ES-I3 (cell line): Measurements from ENCODE around the gene MYOM1.

ENCODE experiments used
- H3K36me3 ChIP-seq: 2 replicates; pipeline ENCODE4 v1.6.1; 2013; ENCODE audit warnings: mild to moderate bottlenecking, low read length, control low read depth, moderate library complexity; ENCODE audit not compliant: insufficient read depth
- H3K4me1 ChIP-seq: 2 replicates; pipeline ENCODE4 v1.6.1; 2013; ENCODE audit warnings: mild to moderate bottlenecking, control low read depth, low read length; ENCODE audit not compliant: insufficient read depth
- H3K9ac ChIP-seq: 2 replicates; pipeline ENCODE4 v1.6.1; 2013; ENCODE audit warnings: low read depth, mild to moderate bottlenecking, low read length, moderate library complexity
- H3K9me3 ChIP-seq: 2 replicates; pipeline ENCODE4 v1.6.1; 2013; ENCODE audit warnings: mild to moderate bottlenecking, low read length, moderate library complexity; ENCODE audit not compliant: control insufficient read depth, insufficient read depth

Gene MYOM1

DNA sequence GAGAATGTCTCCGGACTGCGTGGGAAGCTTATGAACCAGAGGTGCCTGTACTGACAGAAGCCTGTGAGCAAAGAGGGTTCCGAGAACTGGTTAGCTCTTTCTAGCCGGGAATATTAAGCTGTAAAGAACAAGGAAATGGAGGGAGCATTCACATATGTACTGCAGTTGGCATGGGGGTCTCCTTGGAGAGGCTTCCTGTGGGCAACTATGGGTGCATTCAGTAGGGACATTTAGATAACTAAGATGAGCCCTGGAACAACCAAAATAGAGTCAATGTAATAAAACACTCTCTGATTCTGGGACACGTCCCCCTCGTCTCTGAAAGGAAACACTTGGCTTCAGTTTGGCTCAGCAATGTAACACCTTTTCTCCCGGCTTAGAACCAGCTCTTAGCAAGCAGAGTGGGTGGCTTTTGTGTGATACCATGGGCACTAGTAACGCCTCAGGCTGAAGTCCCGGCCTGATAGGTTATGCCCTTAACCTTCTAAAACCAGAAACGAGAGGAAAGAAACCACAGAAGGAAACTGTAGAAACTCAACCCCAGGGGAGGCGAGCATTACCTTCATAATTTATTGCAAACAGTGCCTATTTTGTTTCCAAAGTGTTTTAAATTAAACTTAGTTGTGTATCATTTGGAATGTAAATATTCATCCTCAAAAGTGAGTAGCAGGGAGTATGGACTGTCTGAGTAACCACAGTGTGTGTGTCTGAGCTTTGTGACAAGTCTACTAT is 158.0 kb downstream of the MYOM1 start:
- Histone ChIP-seq H3K9me3 (no peaks in the 10 kb centered on the region), H3K36me3 (no peaks in the 10 kb centered on the region), H3K4me1 (peaks cover 23% of the 10 kb centered on the region), H3K9ac (no peak overlapping the region)

DNA sequence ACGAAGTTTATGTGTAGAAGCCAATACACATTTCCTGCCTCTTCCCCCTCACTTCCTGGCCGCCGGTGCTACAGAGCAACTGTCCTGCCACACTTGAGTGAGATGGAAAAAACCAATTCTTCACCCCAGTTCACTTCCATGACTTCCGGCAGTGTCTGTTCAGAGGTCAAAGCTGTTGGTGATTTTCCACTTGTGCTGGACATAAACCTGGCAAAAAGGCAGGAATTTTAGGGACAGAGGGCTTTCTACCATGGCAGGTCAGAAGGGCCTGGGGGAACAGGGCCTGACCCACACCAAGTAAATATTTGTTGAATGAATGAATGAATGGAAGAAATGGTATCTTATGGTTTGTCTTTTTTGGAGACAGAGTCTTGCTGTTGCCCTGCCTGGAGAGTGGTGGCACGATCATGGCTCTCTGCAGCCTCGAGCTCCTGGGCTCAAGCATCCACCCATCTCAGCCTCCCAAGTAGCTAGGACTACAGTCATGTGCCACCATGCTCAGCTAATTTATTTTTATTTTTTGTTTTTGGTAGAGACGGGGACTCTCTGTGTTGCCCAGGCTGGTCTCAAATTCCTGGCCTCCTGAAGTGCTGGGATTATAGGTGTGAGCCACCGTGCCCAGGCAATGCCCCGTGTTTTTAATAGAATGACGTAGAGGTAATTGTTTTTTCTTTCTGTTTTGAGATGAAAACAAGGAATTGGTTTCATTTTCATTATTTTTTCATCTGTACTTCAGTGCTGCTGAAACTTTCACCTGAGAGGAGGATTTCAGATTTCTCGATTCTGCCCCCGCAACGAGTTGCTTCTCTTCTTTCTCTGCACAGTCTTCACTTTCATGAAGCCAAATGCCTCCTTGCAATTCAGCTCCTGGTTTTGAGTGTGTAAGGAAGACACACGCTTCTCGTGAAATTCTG is 158.8 kb downstream of the MYOM1 start:
- Histone ChIP-seq H3K36me3 (no peaks in the 10 kb centered on the region), H3K9ac (no peak overlapping the region), H3K4me1 (peaks cover 27% of the 10 kb centered on the region), H3K9me3 (no peaks in the 10 kb centered on the region)

DNA sequence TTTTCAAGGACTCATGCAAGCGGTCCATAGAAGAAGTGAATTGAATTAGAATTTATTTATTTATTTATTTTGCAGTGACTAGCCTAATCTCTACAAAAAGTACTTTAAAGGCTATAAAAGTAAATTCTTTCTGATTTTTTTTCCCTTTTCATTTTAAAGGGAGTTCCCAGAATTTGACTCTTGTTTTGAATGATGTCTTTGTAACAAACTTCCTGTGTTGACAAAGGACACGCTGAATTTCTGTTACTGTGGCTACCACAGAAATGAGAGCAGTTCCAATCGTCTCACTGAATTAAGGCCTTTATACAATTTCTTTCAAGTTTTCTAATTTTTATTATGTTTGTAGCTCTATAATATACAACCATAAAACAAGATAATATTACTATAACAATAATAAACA is 160.5 kb downstream of the MYOM1 start:
- Histone ChIP-seq H3K9ac (no peak overlapping the region), H3K9me3 (no peaks in the 10 kb centered on the region), H3K36me3 (no peaks in the 10 kb centered on the region), H3K4me1 (peaks cover 33% of the 10 kb centered on the region)

DNA sequence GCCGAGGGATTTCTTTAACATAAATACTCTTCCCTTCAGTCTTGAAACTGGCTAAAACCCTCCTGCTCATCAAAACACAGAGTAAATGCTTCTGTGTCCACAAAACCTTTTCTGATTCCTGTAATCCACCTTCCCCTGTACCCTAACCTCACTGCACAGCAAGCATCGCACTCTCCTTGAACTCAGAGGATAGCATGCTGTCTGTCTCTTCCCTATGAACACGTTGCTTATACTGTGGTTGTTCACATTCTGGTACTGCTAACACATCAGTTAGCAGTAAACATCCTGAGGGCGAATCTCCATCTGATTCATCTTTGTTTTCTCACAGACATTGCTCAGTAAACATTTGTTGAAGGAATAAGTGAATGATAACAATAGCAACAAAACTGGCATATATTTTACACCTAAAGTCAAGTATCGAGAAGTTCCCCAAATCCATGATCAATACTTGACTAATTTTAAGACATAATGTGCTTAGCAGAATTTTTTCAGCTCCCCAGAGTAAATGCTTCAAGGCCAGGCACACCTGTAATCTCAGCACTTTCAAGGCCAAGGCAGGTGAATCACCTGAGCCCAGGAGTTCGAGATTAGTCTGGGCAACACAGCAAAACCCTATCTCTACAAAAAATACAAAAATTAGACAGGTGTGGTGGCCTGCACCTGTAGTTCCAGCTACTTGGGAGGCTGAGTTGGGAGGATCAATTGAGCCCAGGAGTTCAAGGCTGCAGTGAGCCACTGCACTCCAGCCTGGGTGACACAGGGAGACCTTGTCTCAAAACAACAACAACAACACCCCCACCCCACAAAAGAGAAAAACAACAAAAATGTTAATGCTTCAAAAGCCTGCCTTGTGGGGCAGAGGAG is 161.2 kb downstream of the MYOM1 start:
- H3K9me3 ChIP-seq, result no peaks in the 10 kb centered on the region
- H3K4me1 ChIP-seq, result peaks cover 33% of the 10 kb centered on the region
- no peaks in the 10 kb centered on the region for H3K36me3 ChIP-seq
- H3K9ac ChIP-seq, result no peak overlapping the region

DNA sequence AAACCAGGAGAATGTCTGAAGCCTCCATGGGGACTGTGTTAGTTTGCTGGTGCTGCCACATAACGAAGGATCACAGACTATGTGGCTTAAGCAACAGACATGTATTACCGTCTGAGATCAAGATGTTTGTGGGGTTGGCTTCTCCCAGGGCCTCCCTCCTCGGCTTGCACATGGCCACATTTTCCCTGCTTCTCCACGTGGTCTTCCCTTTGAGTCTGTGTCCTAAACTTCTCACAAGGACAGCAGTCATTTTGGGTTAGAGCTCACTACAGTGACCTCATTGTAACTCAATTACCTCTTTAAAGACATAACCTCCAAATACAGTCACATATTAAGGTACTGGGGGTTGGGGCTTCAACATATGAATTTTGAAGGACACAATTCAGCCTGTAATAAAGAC is 162.2 kb downstream of the MYOM1 start:
- Histone ChIP-seq H3K9me3 (peaks cover 4% of the 10 kb centered on the region; the same call in 1 of the 2 replicates), H3K36me3 (no peaks in the 10 kb centered on the region), H3K4me1 (peaks cover 29% of the 10 kb centered on the region), H3K9ac (no peak overlapping the region)

DNA sequence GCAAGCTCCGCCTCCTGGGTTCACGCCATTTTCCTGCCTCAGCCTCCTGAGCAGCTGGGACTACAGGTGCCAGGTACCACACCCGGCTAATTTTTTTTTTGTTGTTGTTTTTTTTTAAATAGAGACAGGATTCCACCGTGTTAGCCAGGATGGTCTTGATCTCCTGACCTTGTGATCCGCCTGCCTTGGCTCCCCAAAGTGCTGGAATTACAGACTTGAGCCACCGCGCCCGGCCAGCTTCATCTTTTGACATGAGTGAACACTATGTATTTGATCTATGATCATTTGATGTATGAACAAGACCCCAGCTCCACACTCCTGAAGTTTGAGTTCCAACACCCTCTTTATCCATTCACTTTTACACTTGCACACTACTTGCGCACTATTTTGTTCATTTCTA is 163.5 kb downstream of the MYOM1 start:
- peaks cover 33% of the 10 kb centered on the region for H3K4me1 ChIP-seq
- peaks cover 4% of the 10 kb centered on the region; the same call in 1 of the 2 replicates for H3K9me3 ChIP-seq
- H3K36me3 ChIP-seq, result no peaks in the 10 kb centered on the region
- H3K9ac ChIP-seq, result no peak overlapping the region

DNA sequence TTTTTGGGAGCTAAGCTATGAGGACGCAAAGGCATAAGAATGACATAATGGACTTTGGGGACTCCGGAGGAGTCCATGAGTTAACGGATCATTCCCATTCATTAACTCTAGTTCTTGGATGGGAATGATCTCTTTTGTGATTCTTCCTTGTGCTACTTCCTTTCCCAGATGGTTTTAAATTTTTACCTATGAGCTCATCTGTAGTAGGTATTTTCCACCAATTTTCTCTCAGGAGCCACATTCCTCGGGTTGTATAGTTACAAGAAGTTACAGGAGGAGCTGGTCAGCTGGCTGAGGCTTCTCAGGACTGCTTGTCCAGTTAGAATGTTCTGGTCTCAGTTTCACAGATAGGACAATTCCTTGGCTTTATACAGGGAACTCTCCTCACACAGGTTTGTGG is 164.0 kb downstream of the MYOM1 start:
- H3K9ac ChIP-seq, result no peak overlapping the region; the same call in 1 of the 2 replicates
- H3K9me3 ChIP-seq, result peaks cover 4% of the 10 kb centered on the region; the same call in 1 of the 2 replicates
- H3K4me1 ChIP-seq, result peaks cover 33% of the 10 kb centered on the region
- H3K36me3 ChIP-seq, result no peaks in the 10 kb centered on the region

DNA sequence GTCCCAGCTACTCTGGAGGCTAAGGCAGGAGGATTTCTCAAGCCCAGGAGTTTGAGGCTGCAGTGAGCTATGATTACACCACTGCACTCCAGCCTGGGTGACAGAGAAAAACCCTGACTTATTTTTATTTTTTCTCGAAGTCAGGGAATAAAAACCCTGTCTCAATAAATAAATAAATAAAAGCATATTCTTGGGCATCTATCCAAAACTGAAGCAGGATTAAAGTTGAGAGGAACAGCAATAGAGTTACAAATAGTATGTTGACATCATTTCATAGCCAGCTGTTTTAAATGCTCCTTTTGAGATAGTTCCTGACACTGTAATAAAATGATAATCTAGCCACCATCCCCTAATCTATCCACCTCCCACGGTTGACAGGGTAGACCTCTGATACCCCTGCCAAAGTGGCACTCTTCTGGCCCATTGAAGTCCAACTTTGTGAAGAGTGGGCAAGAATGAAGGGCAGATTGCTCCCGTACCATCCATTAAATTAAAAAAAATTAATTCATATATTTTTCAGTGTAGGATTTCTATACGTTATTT is 164.5 kb downstream of the MYOM1 start:
- Histone ChIP-seq H3K9ac (no peak overlapping the region), H3K4me1 (peaks cover 33% of the 10 kb centered on the region), H3K36me3 (no peaks in the 10 kb centered on the region), H3K9me3 (peaks cover 4% of the 10 kb centered on the region; the same call in 1 of the 2 replicates)

DNA sequence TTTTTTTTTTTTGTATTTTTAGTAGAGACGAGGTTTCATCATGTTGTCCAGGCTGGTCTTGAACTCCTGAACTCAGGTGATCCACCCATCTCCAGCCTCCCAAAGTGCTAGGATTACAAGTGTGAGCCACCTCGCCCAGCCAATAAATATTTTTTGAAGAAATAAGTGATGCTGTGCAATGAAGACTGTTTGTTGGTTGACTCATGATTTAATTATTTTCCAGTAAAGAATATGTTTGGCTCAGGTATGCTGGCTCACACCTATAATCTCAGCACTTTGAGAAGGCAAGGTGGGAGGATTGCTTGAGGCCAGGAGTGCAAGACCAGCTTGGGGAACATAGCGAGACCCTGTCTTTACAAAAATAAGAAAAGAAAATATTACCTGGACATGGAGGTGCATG is 165.0 kb downstream of the MYOM1 start:
- H3K36me3 ChIP-seq, result no peaks in the 10 kb centered on the region
- peaks cover 33% of the 10 kb centered on the region for H3K4me1 ChIP-seq
- no peak overlapping the region for H3K9ac ChIP-seq
- H3K9me3 ChIP-seq, result peaks cover 4% of the 10 kb centered on the region; the same call in 1 of the 2 replicates

DNA sequence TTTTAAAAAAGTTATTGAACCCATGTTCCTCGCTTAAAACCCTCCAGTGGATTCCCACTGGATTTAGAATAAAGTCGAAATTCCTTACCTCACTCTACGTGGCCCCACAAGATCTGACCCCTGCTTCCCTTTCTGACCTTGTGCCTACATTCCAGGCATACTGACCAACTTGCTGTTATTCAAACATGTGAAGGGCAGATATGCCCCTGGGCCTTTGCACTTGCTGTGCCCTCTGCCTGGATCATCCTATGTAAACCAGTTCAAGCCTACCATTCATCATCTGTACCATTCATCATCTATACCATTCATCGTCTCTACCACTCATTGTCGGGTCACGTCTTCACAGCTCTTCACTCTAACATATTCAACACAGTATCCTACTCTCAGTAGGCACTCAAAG is 165.6 kb downstream of the MYOM1 start:
- peaks cover 30% of the 10 kb centered on the region for H3K4me1 ChIP-seq
- H3K36me3 ChIP-seq, result no peaks in the 10 kb centered on the region

DNA sequence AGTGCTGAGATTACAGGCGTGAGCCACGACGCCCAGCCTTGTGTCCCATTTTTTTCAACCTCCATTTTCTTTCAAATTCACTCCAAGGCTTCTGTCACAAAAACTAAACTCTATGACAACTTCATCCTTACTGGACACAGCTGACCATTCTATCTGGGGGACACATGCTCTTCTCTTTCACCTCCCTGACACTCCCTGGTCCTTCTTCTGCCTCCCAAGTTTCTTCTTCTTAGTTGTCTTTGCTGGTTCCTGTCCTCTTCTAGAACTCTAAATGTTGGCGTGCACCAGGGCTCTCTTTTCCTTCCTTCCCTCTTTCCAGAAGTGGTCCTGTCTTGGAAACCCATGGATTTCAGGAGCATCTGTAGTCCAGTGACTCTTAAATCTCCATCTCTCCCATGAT is 166.7 kb downstream of the MYOM1 start:
- Histone ChIP-seq H3K36me3 (no peaks in the 10 kb centered on the region), H3K9me3 (peaks cover 4% of the 10 kb centered on the region; the same call in 1 of the 2 replicates), H3K4me1 (peaks cover 21% of the 10 kb centered on the region; the same call in 1 of the 2 replicates), H3K9ac (no peak overlapping the region)

More for the DNA sequence above, 165.6 kb downstream of the MYOM1 start:
- H3K9me3 ChIP-seq, result peaks cover 4% of the 10 kb centered on the region; the same call in 1 of the 2 replicates
- H3K9ac ChIP-seq, result no peak overlapping the region

DNA sequence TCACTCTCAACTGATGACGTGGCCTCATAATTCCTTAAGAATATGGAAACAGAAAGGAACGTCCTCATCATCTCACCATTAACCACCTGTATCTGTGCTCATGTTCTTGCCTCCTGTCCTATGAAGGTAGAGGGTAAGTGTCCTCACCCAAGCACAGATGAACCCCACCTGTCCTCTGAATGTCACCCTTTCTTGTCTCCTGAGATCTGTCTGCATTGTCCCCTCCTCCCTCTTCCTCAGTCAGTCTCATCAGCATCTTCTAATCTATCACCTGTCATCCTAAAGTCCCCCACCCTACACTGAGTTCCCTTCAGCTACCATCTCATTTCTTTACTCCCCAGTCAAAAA is 167.4 kb downstream of the MYOM1 start:
- Histone ChIP-seq H3K4me1 (peaks cover 24% of the 10 kb centered on the region; the same call in 1 of the 2 replicates), H3K36me3 (no peaks in the 10 kb centered on the region), H3K9ac (no peak overlapping the region), H3K9me3 (peaks cover 4% of the 10 kb centered on the region; the same call in 1 of the 2 replicates)

DNA sequence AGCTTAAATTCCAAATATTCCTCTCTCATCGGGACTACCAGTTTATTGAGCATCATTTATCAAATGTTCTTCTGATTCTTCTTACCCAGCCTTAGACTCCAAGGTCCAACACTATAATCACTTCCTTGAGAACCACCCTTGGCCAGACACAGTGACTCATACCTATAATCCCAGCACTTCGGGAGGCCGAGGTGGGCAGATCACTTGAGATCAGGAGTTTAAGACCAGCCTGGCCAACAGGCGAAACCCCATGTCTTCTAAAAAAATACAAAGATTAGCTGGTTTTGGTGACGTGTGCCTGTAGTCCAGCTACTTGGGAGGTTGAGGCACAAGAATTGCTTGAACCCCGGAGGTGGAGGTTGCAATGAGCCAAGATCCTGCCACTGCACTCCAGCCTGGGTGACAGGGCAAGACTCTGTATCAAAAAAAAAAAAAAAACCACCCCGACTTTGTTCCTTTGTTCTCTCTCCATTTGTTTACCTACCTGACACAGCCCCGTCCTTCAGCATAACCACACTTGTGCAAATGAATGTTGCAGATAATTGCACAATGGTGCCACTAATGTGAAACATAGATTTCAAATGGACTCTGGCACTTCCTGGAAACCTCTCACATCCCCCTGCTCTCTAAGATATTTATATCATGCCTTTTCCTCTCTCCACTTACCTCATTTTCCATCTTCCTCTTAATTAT is 167.9 kb downstream of the MYOM1 start:
- peaks cover 20% of the 10 kb centered on the region; the same call in 1 of the 2 replicates for H3K4me1 ChIP-seq
- H3K9me3 ChIP-seq, result peaks cover 4% of the 10 kb centered on the region; the same call in 1 of the 2 replicates
- H3K9ac ChIP-seq, result no peak overlapping the region
- H3K36me3 ChIP-seq, result no peaks in the 10 kb centered on the region
